Measurements from ENCODE around the gene ATL3. TPM values are rescaled to one million over a fixed set of nuclear protein-coding genes. Genes with fewer than 3 reads are reported as not detected.

The ATL3 gene
- total and polyA plus RNA-seq, 2 experiments from 2014 or later, result 8.7 to 36.2 TPM

DNA sequence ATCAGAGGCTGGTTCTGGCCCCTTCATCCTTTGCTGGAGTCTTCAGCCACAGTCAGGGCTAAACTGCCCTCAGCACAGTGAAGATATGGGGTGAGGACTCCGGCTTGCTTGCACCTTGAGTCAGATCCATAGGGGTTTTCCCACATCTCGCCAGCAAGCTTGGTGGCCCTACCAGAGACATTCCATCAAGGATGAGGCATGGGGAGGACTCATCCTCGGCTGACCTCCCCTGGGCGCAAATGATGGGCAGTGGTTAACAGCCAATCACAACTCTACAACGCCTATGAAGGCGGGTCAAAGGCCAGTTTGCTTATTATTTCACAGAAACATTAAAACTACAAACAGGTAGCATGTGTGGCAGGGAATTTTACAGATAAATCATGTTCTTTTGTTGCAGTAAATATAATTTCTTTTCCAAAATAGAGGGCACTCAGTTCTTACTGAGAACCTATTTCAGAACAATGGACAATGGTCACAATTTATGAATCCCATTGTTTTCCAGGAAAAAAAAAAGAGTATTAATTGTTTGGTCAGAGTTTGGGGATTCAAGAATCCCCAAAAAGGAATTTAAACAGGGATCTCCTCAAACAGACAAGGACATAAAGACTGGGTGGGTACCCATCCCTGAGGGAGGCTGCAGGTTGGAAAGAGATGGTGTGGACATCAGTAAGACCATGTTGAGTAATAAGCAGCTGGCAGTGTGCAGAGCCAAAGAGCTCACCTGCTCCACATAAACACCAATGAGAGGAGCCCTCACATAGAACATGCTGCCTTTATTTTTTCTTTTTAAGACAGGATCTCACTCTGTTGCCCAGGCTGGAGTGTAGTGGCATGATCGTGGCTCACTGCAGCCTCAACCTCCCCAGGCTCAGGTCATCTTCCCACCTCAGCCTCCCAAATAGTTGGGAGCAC lies 71.7 kb downstream of the ATL3 start:
- H3K4me1 ChIP-seq (ENCODE audit: insufficient read depth), result no peaks in the 10 kb centered on the region
- H3K36me3 ChIP-seq (replicated peaks; ENCODE audit: insufficient read depth, low read depth), result no peaks in the 10 kb centered on the region
- no peak overlapping the region for H3K4me3 ChIP-seq
- WGBS (ENCODE audit: low lambda C conversion rate, missing lambda C conversion rate), result 92% methylated on average over 7 of the region's 7 CpGs
- H3K9me3 ChIP-seq (ENCODE audit: low read depth), result no peaks in the 10 kb centered on the region
- H3K4me2 ChIP-seq, result no peak overlapping the region
- no peaks in the 10 kb centered on the region for H3K9me2 ChIP-seq (replicated peaks; ENCODE audit: insufficient read depth)
- H3K27me3 ChIP-seq, result no peaks in the 10 kb centered on the region
- TF ChIP-seq EZH2 (IDR thresholded peaks at IDR 0.05; ENCODE audit: borderline replicate concordance) (no peak), EZH2phosphoT487 (IDR thresholded peaks at IDR 0.05; ENCODE audit: low read depth, severe bottlenecking, unreplicated experiment) (no peak)
- TF ChIP-seq, protein P1, sequence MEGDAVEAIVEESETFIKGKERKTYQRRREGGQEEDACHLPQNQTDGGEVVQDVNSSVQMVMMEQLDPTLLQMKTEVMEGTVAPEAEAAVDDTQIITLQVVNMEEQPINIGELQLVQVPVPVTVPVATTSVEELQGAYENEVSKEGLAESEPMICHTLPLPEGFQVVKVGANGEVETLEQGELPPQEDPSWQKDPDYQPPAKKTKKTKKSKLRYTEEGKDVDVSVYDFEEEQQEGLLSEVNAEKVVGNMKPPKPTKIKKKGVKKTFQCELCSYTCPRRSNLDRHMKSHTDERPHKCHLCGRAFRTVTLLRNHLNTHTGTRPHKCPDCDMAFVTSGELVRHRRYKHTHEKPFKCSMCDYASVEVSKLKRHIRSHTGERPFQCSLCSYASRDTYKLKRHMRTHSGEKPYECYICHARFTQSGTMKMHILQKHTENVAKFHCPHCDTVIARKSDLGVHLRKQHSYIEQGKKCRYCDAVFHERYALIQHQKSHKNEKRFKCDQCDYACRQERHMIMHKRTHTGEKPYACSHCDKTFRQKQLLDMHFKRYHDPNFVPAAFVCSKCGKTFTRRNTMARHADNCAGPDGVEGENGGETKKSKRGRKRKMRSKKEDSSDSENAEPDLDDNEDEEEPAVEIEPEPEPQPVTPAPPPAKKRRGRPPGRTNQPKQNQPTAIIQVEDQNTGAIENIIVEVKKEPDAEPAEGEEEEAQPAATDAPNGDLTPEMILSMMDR (IDR thresholded peaks at IDR 0.05; ENCODE audit: poor library complexity), result no peak
- H2AFZ ChIP-seq, result no peak overlapping the region
- H4K20me1 ChIP-seq (ENCODE audit: insufficient read depth, poor library complexity, severe bottlenecking), result no peaks in the 10 kb centered on the region
- no peak for DNase-seq (ENCODE audit: low spot score)
- H3K79me2 ChIP-seq, result peaks cover 12% of the 10 kb centered on the region
- H3K27ac ChIP-seq, result no peak overlapping the region

DNA sequence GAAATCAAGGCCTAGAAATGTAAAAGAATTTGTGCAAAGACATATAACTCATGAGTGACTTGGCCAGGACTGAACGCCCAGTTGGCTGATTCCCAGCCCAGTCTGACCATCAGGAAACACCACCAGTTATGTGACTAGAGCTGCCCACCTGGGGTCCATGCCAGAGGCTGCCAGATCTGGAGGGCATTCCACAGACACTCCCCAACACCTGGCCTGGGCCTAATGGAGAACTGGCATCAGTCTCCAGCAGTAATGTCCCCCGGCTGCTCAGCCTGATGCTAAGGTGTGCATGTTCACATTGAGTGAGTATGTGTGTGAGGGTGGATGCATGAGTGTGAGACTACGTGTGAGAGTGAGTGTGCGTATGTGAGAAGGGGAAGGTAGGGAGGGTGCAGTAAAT lies 72.6 kb downstream of the ATL3 start:
- H3K27ac ChIP-seq, result no peak overlapping the region
- no peak overlapping the region for H3K4me3 ChIP-seq
- peaks cover 12% of the 10 kb centered on the region for H3K79me2 ChIP-seq
- no peak overlapping the region for H3K4me2 ChIP-seq
- H3K4me1 ChIP-seq (ENCODE audit: insufficient read depth), result no peaks in the 10 kb centered on the region
- H3K9me2 ChIP-seq (replicated peaks; ENCODE audit: insufficient read depth), result no peaks in the 10 kb centered on the region
- no peak for DNase-seq (ENCODE audit: low spot score)
- no peaks in the 10 kb centered on the region for H3K27me3 ChIP-seq
- no peak for TF ChIP-seq EZH2 (IDR thresholded peaks at IDR 0.05; ENCODE audit: borderline replicate concordance)
- TF ChIP-seq EZH2phosphoT487 (IDR thresholded peaks at IDR 0.05; ENCODE audit: low read depth, severe bottlenecking, unreplicated experiment), result no peak
- TF ChIP-seq, protein P1 (IDR thresholded peaks at IDR 0.05; ENCODE audit: poor library complexity), result no peak
- no peak overlapping the region for H2AFZ ChIP-seq
- no peaks in the 10 kb centered on the region for H3K9me3 ChIP-seq (ENCODE audit: low read depth)
- H3K36me3 ChIP-seq (replicated peaks; ENCODE audit: insufficient read depth, low read depth), result no peaks in the 10 kb centered on the region
- no peaks in the 10 kb centered on the region for H4K20me1 ChIP-seq (ENCODE audit: insufficient read depth, poor library complexity, severe bottlenecking)
- WGBS (ENCODE audit: low lambda C conversion rate, missing lambda C conversion rate), result 65% methylated on average over 4 of the region's 4 CpGs

DNA sequence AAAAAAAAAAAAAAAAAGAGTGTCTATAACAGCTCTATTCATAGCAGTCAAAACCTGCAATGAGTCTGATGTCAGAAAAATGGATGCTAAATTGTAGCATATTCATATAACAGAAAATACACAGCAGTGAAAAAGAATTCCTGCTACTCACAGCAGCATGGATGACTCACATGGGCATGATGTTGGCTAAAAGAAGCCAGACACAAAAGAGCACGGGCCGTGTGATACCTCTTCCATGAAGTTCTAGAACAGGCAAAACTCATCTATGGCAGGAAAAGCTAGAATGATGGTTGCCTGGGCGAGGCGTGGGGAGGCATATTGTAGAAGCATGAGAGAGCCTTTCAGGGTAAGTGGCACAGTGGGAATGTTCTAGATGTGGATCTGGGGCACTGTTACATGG lies 75.9 kb downstream of the ATL3 start:
- Histone ChIP-seq H3K4me2 (no peak overlapping the region), H3K4me1 (ENCODE audit: insufficient read depth) (no peaks in the 10 kb centered on the region), H3K4me3 (no peak overlapping the region), H3K79me2 (peaks cover 4% of the 10 kb centered on the region), H4K20me1 (ENCODE audit: insufficient read depth, poor library complexity, severe bottlenecking) (no peaks in the 10 kb centered on the region), H3K9me3 (ENCODE audit: low read depth) (no peaks in the 10 kb centered on the region), H3K27me3 (no peaks in the 10 kb centered on the region), H2AFZ (no peak overlapping the region), H3K36me3 (replicated peaks; ENCODE audit: insufficient read depth, low read depth) (no peaks in the 10 kb centered on the region), H3K9me2 (replicated peaks; ENCODE audit: insufficient read depth) (no peaks in the 10 kb centered on the region), H3K27ac (no peak overlapping the region)
- no peak for DNase-seq (ENCODE audit: low spot score)
- 88% methylated on average over 4 of the region's 4 CpGs for WGBS (ENCODE audit: low lambda C conversion rate, missing lambda C conversion rate)
- TF ChIP-seq EZH2 (IDR thresholded peaks at IDR 0.05; ENCODE audit: borderline replicate concordance), result no peak
- TF ChIP-seq, protein P1 (IDR thresholded peaks at IDR 0.05; ENCODE audit: poor library complexity), result no peak
- TF ChIP-seq EZH2phosphoT487 (IDR thresholded peaks at IDR 0.05; ENCODE audit: low read depth, severe bottlenecking, unreplicated experiment), result no peak

Data from hepatocyte (in vitro differentiated cells).